Kidney (tissue), 14 donors: ENCODE results near the gene HFM1. TPM values are rescaled to one million over a fixed set of nuclear protein-coding genes. Genes with fewer than 3 reads are reported as not detected.

Experiments
- DNase-seq, 5 donors: peaks; one replicate each; pipeline ENCODE4 v3.0.0-alpha.2; 2013 to 2020
- FAIRE-seq: peaks from 2 replicates; lab custom pipeline; 2012; peaks lifted over from hg19 to GRCh38; lab: Jason Lieb, UNC
- H3K27ac ChIP-seq, 2 donors: one replicate each; pipeline ENCODE4 v1.7.0; 2013; ENCODE audit warnings: low read depth in 2 of 2, low read length in 2 of 2, inconsistent platforms in 1 of 2
- H3K27me3 ChIP-seq: one replicate; pipeline ENCODE4 v1.7.1; 2013; ENCODE audit warnings: low read length, inconsistent platforms; ENCODE audit not compliant: control insufficient read depth, insufficient read depth
- H3K36me3 ChIP-seq, 3 donors: one replicate each; pipeline versions ENCODE4 v1.7.0 to v1.7.1; 2013; ENCODE audit warnings: low read length in 3 of 3, control low read depth in 1 of 3, inconsistent platforms in 1 of 3; ENCODE audit not compliant: insufficient read depth in 3 of 3, control insufficient read depth in 2 of 3
- H3K4me1 ChIP-seq, 3 donors: one replicate each; pipeline versions ENCODE4 v1.7.0 to v1.7.1; 2013; ENCODE audit warnings: low read length in 3 of 3, inconsistent platforms in 1 of 3, low read depth in 1 of 3; ENCODE audit not compliant: control insufficient read depth in 2 of 3, insufficient read depth in 2 of 3
- H3K4me3 ChIP-seq, 3 donors: one replicate each; pipeline versions ENCODE4 v1.7.0 to v1.8.1; 2013; ENCODE audit warnings: low read length in 3 of 3, control low read depth in 1 of 3, inconsistent platforms in 1 of 3
- H3K9ac ChIP-seq, 3 donors: one replicate each; pipeline versions ENCODE4 v1.7.0 to v1.7.1; 2013; ENCODE audit warnings: low read length in 3 of 3, control low read depth in 1 of 3, inconsistent platforms in 1 of 3
- H3K9me3 ChIP-seq, 3 donors: one replicate each; pipeline versions ENCODE4 v1.7.0 to v1.7.1; 2013; ENCODE audit warnings: low read length in 3 of 3, control low read depth in 1 of 3, inconsistent platforms in 1 of 3; ENCODE audit not compliant: control insufficient read depth in 2 of 3, insufficient read depth in 1 of 3
- CTCF ChIP-seq: IDR thresholded peaks from 3 replicates; pipeline ENCODE4 v1.5.1; 2012; ENCODE audit warnings: mild to moderate bottlenecking, moderate library complexity, borderline replicate concordance; ENCODE audit not compliant: insufficient read depth; ENCODE audit errors: extremely low read depth
- intact Hi-C: fragments of 100-400 bp; cut with DNase I; formaldehyde crosslinking; loops from one replicate; pipeline ENCODE4 v1.11.1; 2022
- polyA plus RNA-seq: library from polyadenylated mRNA; stranded (reverse); fragments of 350-450 nt; fragmentation: Illumina TruSeq; extraction: RNeasy Lipid Tissue Mini Kit (QIAGEN cat#74804); gene quantifications from one replicate; pipeline ENCODE4 v1.2.3, GENCODE V29; 2014; ENCODE audit warnings: low read depth, low replicate concordance; ENCODE audit not compliant: insufficient read depth
- total RNA-seq: library from RNA; stranded (reverse); fragmentation: NEBNext Ultra II Directional; extraction: Animal tissue kit (Norgen Biotek cat#: 25700); gene quantifications from one replicate; pipeline ENCODE4 v1.2.1, GENCODE V29; 2021
- donor health status: control.
- donor health status: control.
- donor health status: control.
- donor health status: control.
- donor health status: control.
- donor health status: DM: yes; HTN: yes; CAD: no.
- donor health status: Normal renal cell carcinoma (clear cell type).

The HFM1 gene
- total and polyA plus RNA-seq, 2 donors from 2014 or later: 1.2 TPM

- FAIRE-seq (no peak), DNase-seq (peak in 2 of 5 donors; percentile 28 to 56)
- H3K36me3 ChIP-seq: no peaks in the 10 kb centered on the region
- no peak for TF ChIP-seq CTCF
- intact Hi-C loops: no loop called here
- H3K9ac ChIP-seq: no peak overlapping the region
- no peaks in the 10 kb centered on the region for H3K27me3 ChIP-seq
- H3K9me3 ChIP-seq: peaks cover 0 to 10% (median 0%) of the 10 kb centered on the region in 3 donors
- peaks cover 0 to 2% (median 0%) of the 10 kb centered on the region in 3 donors for H3K4me1 ChIP-seq
- no peak overlapping the region for H3K27ac ChIP-seq
- H3K4me3 ChIP-seq: no peak overlapping the region
Observed at GRCh38 chr1:91349524-91349923, 55.1 kb downstream of the HFM1 start.

- FAIRE-seq (no peak), DNase-seq (no peak)
- H3K27me3 ChIP-seq: no peaks in the 10 kb centered on the region
- no peak for TF ChIP-seq CTCF
- peaks cover 0 to 2% (median 0%) of the 10 kb centered on the region in 3 donors for H3K4me1 ChIP-seq
- H3K4me3 ChIP-seq: no peak overlapping the region
- intact Hi-C loops: no loop called here
- no peak overlapping the region for H3K9ac ChIP-seq
- no peak overlapping the region for H3K27ac ChIP-seq
- H3K36me3 ChIP-seq: no peaks in the 10 kb centered on the region
- no peaks in the 10 kb centered on the region for H3K9me3 ChIP-seq
Observed at GRCh38 chr1:91346824-91347223, 57.8 kb downstream of the HFM1 start.

- DNase-seq: peak in 2 of 5 donors; percentile 61 to 81
- intact Hi-C loops: no loop called here
- H3K27ac ChIP-seq: no peak overlapping the region
- no peak overlapping the region for H3K9ac ChIP-seq
- H3K9me3 ChIP-seq: no peaks in the 10 kb centered on the region
- H3K4me1 ChIP-seq: peaks cover 0 to 2% (median 0%) of the 10 kb centered on the region in 3 donors
- no peak for TF ChIP-seq CTCF
- no peaks in the 10 kb centered on the region for H3K36me3 ChIP-seq
- no peak overlapping the region for H3K4me3 ChIP-seq
- no peak for FAIRE-seq
- no peaks in the 10 kb centered on the region for H3K27me3 ChIP-seq
Observed at GRCh38 chr1:91345395-91346005, 59.1 kb downstream of the HFM1 start.
